ENCODE measurements around the gene SMPD2.

The SMPD2 gene

GRCh38 chr6:109480993-109481480, 40.5 kb downstream of the SMPD2 start:
- in situ Hi-C loops (cut with HindIII; ENCODE audit: low sequenced_read_pairs), result no loop called here

GRCh38 chr6:109482905-109483734, 42.6 kb downstream of the SMPD2 start, which contains the start of gene ZBTB24:
ZBTB24 (minus strand) TSS chr6:109483219; CDS start chr6:109482026, 1,193 bp downstream.
- in situ Hi-C loops (cut with HindIII; ENCODE audit: low sequenced_read_pairs), result no loop called here

GRCh38 chr6:109483735-109484057, 43.2 kb downstream of the SMPD2 start:
- in situ Hi-C loops (cut with HindIII; ENCODE audit: low sequenced_read_pairs), result no loop called here

- in situ Hi-C loops (cut with HindIII; ENCODE audit: low sequenced_read_pairs), result no loop called here
These were observed 43.6 kb downstream of the SMPD2 start for GRCh38 chr6:109484122-109484521.

- in situ Hi-C loops (cut with HindIII; ENCODE audit: low sequenced_read_pairs), result no loop called here
These were observed 44.9 kb downstream of the SMPD2 start for GRCh38 chr6:109485266-109485935.

- in situ Hi-C loops (cut with HindIII; ENCODE audit: low sequenced_read_pairs), result no loop called here
These were observed 45.5 kb downstream of the SMPD2 start for GRCh38 chr6:109486068-109486467.

GRCh38 chr6:109488001-109488400, 47.5 kb downstream of the SMPD2 start:
- in situ Hi-C loops (cut with HindIII; ENCODE audit: low sequenced_read_pairs), result no loop called here

GRCh38 chr6:109490713-109491112, 50.2 kb downstream of the SMPD2 start:
- in situ Hi-C loops (cut with HindIII; ENCODE audit: low sequenced_read_pairs), result loop anchor here (5.0 kb wide), 1 partner anchor 38 kb away; no protein-coding TSS in a partner anchor

GRCh38 chr6:109491207-109491938, 50.8 kb downstream of the SMPD2 start:
- in situ Hi-C loops (cut with HindIII; ENCODE audit: low sequenced_read_pairs), result loop anchor here (5.0 kb wide), 1 partner anchor 39 kb away; no protein-coding TSS in a partner anchor

All from endothelial cell of hepatic sinusoid (primary cell).